GM18499 (cell line): ENCODE results near the gene LY6G6F.

Experiments
- ATAC-seq: cut with Tn5 transposase; IDR thresholded peaks from one replicate; pipeline ENCODE4 v1.9.1; 2021; ENCODE audit warnings: moderate number of reproducible peaks; ENCODE audit not compliant: insufficient read depth, unreplicated experiment

LY6G6F gene

GRCh38 chr6:31721351-31722020 lies 14.8 kb downstream of the LY6G6F start, which contains the start of gene LY6G6C:
Gene LY6G6C (minus strand): TSS chr6:31721746. CDS start chr6:31721679, 67 bp downstream.
- ATAC-seq = no peak

- no peak for ATAC-seq
These were observed 15.5 kb downstream of the LY6G6F start for GRCh38 chr6:31722173-31722572.

- no peak for ATAC-seq
These were observed 16.7 kb downstream of the LY6G6F start, which contains the start of gene MPIG6B for GRCh38 chr6:31723245-31723979. Gene MPIG6B (plus strand): TSS chr6:31723373. CDS start chr6:31723384, 11 bp downstream.

GRCh38 chr6:31723980-31724691 lies 17.5 kb downstream of the LY6G6F start:
- no peak for ATAC-seq

GRCh38 chr6:31725502-31726350 lies 19.1 kb downstream of the LY6G6F start:
- ATAC-seq = no peak

GRCh38 chr6:31727034-31727716 lies 20.5 kb downstream of the LY6G6F start:
- no peak for ATAC-seq

- no peak for ATAC-seq
These were observed 21.3 kb downstream of the LY6G6F start for GRCh38 chr6:31727717-31728671.

- no peak for ATAC-seq
These were observed 22.3 kb downstream of the LY6G6F start, which contains the start of gene DDAH2 for GRCh38 chr6:31728767-31729514. Gene DDAH2 (minus strand): TSS chr6:31729299. CDS start chr6:31729161, 138 bp downstream.

GRCh38 chr6:31729515-31729978 lies 22.9 kb downstream of the LY6G6F start:
- no peak for ATAC-seq

- no peak for ATAC-seq
These were observed 23.4 kb downstream of the LY6G6F start for GRCh38 chr6:31729979-31730630.

- ATAC-seq = no peak
These were observed 24.0 kb downstream of the LY6G6F start for GRCh38 chr6:31730631-31731086.

GRCh38 chr6:31732029-31732428 lies 25.4 kb downstream of the LY6G6F start:
- no peak for ATAC-seq

- ATAC-seq = no peak
These were observed 27.1 kb downstream of the LY6G6F start for GRCh38 chr6:31733734-31734133.

- ATAC-seq = no peak
These were observed 27.7 kb downstream of the LY6G6F start for GRCh38 chr6:31734247-31734820.

GRCh38 chr6:31734821-31735406 lies 28.2 kb downstream of the LY6G6F start:
- ATAC-seq = no peak
